Muscle layer of colon (tissue), 2 donors: ENCODE results near the gene BBS1.
A peak's percentile ranks its signal among the peaks of the same experiment; 100 is the strongest.

Experiments
- H3K27ac ChIP-seq: one replicate; pipeline ENCODE4 v1.7.0; 2013; ENCODE audit warnings: low read depth, mild to moderate bottlenecking, low read length, moderate library complexity
- H3K27me3 ChIP-seq, 2 donors: one replicate each; pipeline ENCODE4 v1.7.0; 2013; ENCODE audit warnings: low read length in 2 of 2, mild to moderate bottlenecking in 2 of 2; ENCODE audit not compliant: insufficient read depth in 2 of 2, control insufficient read depth in 1 of 2
- H3K36me3 ChIP-seq: one replicate; pipeline ENCODE4 v1.7.0; 2013; ENCODE audit warnings: mild to moderate bottlenecking, low read length; ENCODE audit not compliant: insufficient read depth
- H3K4me1 ChIP-seq: one replicate; pipeline ENCODE4 v1.7.0; 2013; ENCODE audit warnings: mild to moderate bottlenecking, low read length; ENCODE audit not compliant: insufficient read depth
- H3K4me3 ChIP-seq, 2 donors: one replicate each; pipeline ENCODE4 v1.7.0; 2013; ENCODE audit warnings: low read length in 2 of 2, low read depth in 1 of 2, mild to moderate bottlenecking in 1 of 2, moderate library complexity in 1 of 2
- H3K9ac ChIP-seq: one replicate; pipeline ENCODE4 v1.7.0; 2013; ENCODE audit warnings: low read length
- H3K9me3 ChIP-seq: one replicate; pipeline ENCODE4 v1.7.0; 2013; ENCODE audit warnings: mild to moderate bottlenecking, low read length
- donor health status: abdominal sarcoma.
- donor health status: Adenocarcinoma of cecum.

Gene BBS1

DNA sequence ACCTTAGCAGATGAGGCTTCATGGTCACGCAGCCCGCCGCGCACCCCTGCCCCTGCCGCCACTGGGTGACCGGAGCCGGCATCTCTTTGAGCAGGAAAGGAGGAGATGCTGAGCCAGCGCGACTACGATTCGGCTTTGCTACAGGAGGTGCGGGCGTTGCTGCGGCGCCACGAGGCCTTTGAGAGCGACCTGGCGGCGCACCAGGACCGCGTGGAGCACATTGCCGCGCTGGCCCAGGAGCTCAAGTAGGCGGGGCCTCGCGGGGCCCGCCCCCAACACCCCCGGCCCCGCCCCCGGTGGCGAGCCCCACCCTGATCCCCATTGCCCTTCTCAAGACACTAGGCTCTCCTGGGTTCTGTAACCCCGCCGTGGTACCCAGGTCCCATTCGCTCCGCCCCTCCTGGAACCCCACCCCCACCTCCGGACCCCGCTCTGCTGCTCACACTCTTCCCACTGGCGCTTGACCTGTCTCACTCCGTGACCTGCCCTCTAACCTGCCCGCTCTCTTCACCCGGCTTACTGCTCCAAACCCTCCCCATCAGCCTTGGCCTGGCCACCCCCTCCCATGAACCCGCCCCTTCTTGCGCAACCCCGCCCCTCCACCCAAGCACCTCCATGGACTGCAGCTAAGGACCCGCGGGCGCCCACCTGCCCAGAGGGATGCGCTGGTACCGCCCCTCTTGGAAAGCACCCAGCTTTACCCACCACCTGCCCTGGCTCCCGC lies 48.9 kb downstream of the BBS1 start:
- Histone ChIP-seq H3K27me3 (no peaks in the 10 kb centered on the region), H3K4me1 (peaks cover 4% of the 10 kb centered on the region), H3K27ac (no peak overlapping the region), H3K4me3 (no peak overlapping the region), H3K9me3 (no peaks in the 10 kb centered on the region), H3K36me3 (no peaks in the 10 kb centered on the region), H3K9ac (no peak overlapping the region)

DNA sequence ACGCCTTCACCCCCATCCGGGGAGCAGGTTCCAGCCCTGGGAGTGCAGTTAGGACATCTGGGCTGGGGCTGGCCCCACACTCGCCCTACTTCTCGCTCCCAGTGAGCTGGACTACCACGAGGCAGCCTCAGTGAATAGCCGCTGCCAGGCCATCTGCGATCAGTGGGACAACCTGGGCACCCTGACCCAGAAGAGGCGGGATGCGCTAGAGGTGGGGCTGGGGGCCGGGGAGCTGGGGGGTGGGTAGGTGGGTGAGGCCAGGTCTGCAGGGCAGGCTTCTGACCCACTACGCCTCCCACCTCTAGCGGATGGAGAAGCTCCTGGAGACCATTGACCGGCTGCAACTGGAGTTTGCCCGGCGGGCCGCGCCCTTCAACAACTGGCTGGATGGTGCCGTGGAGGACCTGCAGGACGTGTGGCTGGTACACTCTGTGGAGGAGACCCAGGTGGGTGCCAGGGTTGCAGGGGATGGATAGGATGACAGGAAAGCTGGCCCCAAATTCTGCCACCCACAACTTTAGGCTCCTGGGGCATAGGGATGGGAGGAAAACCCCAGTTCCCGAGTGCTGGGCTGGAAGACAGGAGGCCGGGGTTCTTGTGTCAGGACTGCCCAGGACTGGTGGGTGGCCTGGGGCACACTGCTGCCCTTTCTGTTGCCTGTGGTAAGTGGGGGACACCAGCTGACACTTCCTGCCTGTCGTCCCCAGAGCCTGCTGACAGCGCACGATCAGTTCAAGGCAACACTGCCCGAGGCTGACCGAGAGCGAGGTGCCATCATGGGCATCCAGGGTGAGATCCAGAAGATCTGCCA lies 49.6 kb downstream of the BBS1 start:
- Histone ChIP-seq H3K36me3 (no peaks in the 10 kb centered on the region), H3K9me3 (no peaks in the 10 kb centered on the region), H3K27ac (no peak overlapping the region), H3K9ac (no peak overlapping the region), H3K4me3 (no peak overlapping the region), H3K4me1 (peaks cover 4% of the 10 kb centered on the region), H3K27me3 (no peaks in the 10 kb centered on the region)

DNA sequence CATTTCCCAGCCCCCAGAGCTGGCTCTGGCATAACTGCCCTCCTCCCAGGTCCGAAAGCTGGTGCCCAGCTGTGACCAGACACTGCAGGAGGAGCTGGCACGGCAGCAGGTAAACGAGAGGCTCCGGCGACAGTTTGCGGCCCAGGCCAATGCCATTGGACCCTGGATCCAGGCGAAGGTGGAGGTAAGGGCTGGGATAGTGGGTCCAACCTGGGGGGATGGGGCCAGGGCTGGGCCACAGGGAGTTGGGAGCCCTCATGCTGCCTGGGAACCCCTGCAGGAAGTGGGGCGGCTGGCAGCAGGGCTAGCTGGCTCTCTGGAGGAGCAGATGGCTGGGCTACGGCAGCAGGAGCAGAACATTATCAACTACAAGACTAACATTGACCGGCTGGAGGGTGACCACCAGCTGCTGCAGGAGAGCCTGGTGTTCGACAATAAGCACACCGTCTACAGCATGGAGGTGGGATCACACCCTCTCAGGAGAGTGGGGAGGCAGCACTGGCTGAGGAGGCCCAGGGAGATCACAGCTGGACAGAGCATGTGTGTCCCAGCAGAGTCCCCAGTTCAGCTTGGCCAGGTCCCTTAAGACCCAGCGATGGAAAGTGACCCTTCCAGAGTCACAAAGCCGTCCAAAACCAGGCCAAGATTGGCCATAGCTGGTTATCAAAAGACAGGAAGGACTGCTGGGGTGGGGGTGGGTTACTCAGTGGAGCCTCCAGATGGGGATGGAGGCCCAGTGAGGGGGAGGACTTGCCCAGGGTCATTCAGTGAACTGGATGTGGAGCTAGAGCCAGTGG lies 50.9 kb downstream of the BBS1 start:
- Histone ChIP-seq H3K27ac (no peak overlapping the region), H3K36me3 (peaks cover 4% of the 10 kb centered on the region), H3K9me3 (no peaks in the 10 kb centered on the region), H3K27me3 (no peaks in the 10 kb centered on the region), H3K4me1 (peaks cover 4% of the 10 kb centered on the region), H3K4me3 (no peak overlapping the region), H3K9ac (no peak overlapping the region)

- peaks cover 4% of the 10 kb centered on the region for H3K36me3 ChIP-seq
- peaks cover 4% of the 10 kb centered on the region for H3K4me1 ChIP-seq
- H3K27me3 ChIP-seq, result no peaks in the 10 kb centered on the region
- H3K9me3 ChIP-seq, result no peaks in the 10 kb centered on the region
- no peak overlapping the region for H3K4me3 ChIP-seq
- no peak overlapping the region for H3K27ac ChIP-seq
- no peak overlapping the region for H3K9ac ChIP-seq
These were observed 51.5 kb downstream of the BBS1 start for GRCh38 chr11:66561975-66562248.

GRCh38 chr11:66562275-66562674 lies 51.8 kb downstream of the BBS1 start:
- Histone ChIP-seq H3K4me1 (peaks cover 7% of the 10 kb centered on the region), H3K36me3 (peaks cover 4% of the 10 kb centered on the region), H3K27me3 (no peaks in the 10 kb centered on the region), H3K27ac (no peak overlapping the region), H3K9ac (no peak overlapping the region), H3K4me3 (no peak overlapping the region), H3K9me3 (no peaks in the 10 kb centered on the region)

DNA sequence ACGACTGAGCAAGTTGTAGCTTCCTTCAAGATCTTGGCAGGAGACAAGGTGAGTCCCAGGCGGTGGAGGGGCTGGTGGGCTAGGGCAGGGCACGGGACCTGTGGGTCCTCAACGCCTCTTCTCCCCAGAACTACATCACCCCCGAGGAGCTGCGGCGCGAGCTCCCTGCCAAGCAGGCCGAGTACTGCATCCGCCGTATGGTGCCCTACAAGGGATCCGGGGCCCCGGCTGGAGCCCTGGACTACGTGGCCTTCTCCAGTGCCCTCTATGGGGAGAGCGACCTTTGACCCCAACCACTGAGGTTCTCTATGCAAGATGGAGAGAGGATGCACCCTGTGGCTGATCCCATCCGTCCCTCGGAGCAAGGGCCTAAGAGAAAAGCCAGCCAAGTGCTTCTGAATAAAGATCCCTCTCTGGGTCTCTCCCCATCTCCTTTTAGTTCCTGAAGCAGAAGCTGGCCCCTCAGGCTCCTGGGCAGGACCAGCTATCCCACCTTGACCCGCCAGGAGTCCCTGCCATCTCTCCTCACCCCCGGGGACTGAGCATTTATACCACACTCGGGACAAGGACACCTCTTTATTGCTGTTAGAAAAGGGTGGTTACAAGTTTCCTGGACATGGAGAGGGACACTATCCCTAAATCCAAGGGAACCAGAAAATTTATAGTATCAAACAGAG lies 52.6 kb downstream of the BBS1 start:
- no peak overlapping the region for H3K9ac ChIP-seq
- H3K4me3 ChIP-seq, result no peak overlapping the region
- H3K36me3 ChIP-seq, result peaks cover 4% of the 10 kb centered on the region
- no peaks in the 10 kb centered on the region for H3K27me3 ChIP-seq
- H3K9me3 ChIP-seq, result no peaks in the 10 kb centered on the region
- H3K4me1 ChIP-seq, result peaks cover 14% of the 10 kb centered on the region
- no peak overlapping the region for H3K27ac ChIP-seq

- Histone ChIP-seq H3K9ac (no peak overlapping the region), H3K36me3 (peaks cover 4% of the 10 kb centered on the region), H3K27ac (no peak overlapping the region), H3K9me3 (no peaks in the 10 kb centered on the region), H3K27me3 (no peaks in the 10 kb centered on the region), H3K4me1 (peaks cover 16% of the 10 kb centered on the region), H3K4me3 (no peak overlapping the region)
These were observed 53.4 kb downstream of the BBS1 start for GRCh38 chr11:66563832-66564231.

GRCh38 chr11:66564538-66564937 lies 54.1 kb downstream of the BBS1 start:
- Histone ChIP-seq H3K4me3 (no peak overlapping the region), H3K36me3 (peaks cover 4% of the 10 kb centered on the region), H3K27ac (no peak overlapping the region), H3K9me3 (no peaks in the 10 kb centered on the region), H3K27me3 (no peaks in the 10 kb centered on the region), H3K9ac (no peak overlapping the region), H3K4me1 (peaks cover 14% of the 10 kb centered on the region)

GRCh38 chr11:66564984-66565383 lies 54.5 kb downstream of the BBS1 start:
- Histone ChIP-seq H3K4me1 (peaks cover 14% of the 10 kb centered on the region), H3K36me3 (peaks cover 4% of the 10 kb centered on the region), H3K9ac (no peak overlapping the region)

DNA sequence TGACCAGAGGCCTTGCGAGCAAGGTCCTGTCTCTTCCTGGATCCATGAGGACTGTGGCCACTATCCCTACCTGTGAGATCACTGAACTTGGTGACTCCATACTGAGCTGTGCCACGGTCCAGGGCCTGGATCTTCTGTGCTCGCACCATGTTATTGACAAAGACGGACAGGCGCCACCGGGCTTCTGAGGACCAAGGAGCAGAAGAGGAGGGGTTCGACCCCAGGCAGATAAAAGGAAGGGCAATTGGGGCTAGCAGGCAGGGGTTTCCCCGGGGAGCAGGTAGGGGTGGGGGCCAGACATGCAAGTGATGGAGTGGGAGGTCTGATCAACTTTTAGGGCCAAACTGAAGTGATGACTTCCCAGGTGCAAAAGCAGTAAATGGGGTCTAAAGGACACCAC lies 55.8 kb downstream of the BBS1 start:
- H3K36me3 ChIP-seq, result peaks cover 4% of the 10 kb centered on the region
- no peaks in the 10 kb centered on the region for H3K27me3 ChIP-seq
- H3K9me3 ChIP-seq, result no peaks in the 10 kb centered on the region

More at GRCh38 chr11:66564984-66565383, 54.5 kb downstream of the BBS1 start:
- H3K4me3 ChIP-seq, result no peak overlapping the region
- H3K27ac ChIP-seq, result no peak overlapping the region
- H3K27me3 ChIP-seq, result no peaks in the 10 kb centered on the region
- no peaks in the 10 kb centered on the region for H3K9me3 ChIP-seq

DNA sequence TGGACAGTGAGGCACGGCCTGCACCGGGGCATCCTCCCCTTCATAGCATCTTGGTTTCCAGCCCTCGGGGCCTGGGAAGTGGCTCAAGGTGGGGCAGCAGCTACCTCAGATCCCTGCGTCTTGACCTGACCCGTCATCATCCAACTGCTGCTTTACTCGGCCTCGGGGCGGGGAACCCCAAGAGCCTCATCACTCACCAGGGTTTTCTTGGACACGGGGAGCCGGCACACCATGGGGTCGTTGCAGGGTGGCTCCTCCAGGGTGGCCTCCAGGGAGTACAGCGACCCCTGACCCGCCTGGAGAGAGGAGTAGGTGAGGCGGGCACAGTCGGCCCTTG lies 57.3 kb downstream of the BBS1 start:
- Histone ChIP-seq H3K27ac (no peak overlapping the region), H3K9me3 (no peaks in the 10 kb centered on the region), H3K4me3 (peak overlapping the region; percentile 38 to 70), H3K36me3 (peaks cover 4% of the 10 kb centered on the region), H3K9ac (no peak overlapping the region), H3K4me1 (peaks cover 14% of the 10 kb centered on the region), H3K27me3 (no peaks in the 10 kb centered on the region)

More for the DNA sequence above, 55.8 kb downstream of the BBS1 start:
- Histone ChIP-seq H3K4me1 (peaks cover 14% of the 10 kb centered on the region), H3K4me3 (no peak overlapping the region), H3K27ac (no peak overlapping the region), H3K9ac (no peak overlapping the region)
